Measurements from ENCODE around the gene EYA2.
A peak's percentile ranks its signal among the peaks of the same experiment; 100 is the strongest.

Gene EYA2

GRCh38 chr20:47013606-47014005, 119.0 kb downstream of the EYA2 start:
- no peak for DNase-seq

GRCh38 chr20:47016068-47016664, 121.5 kb downstream of the EYA2 start:
- no peak for DNase-seq

- DNase-seq = no peak
These were observed 123.7 kb downstream of the EYA2 start for GRCh38 chr20:47018381-47018780.

GRCh38 chr20:47019121-47019824, 124.6 kb downstream of the EYA2 start:
- DNase-seq = peak; percentile 19

GRCh38 chr20:47020231-47020630, 125.6 kb downstream of the EYA2 start:
- no peak for DNase-seq

GRCh38 chr20:47021850-47022249, 127.2 kb downstream of the EYA2 start:
- DNase-seq = no peak

- DNase-seq = no peak
These were observed 129.9 kb downstream of the EYA2 start for GRCh38 chr20:47024461-47024937.

GRCh38 chr20:47027042-47027441, 132.4 kb downstream of the EYA2 start:
- no peak for DNase-seq

- DNase-seq = no peak
These were observed 132.8 kb downstream of the EYA2 start for GRCh38 chr20:47027456-47027855.

GRCh38 chr20:47028487-47028886, 133.8 kb downstream of the EYA2 start:
- DNase-seq = no peak

- DNase-seq = no peak
These were observed 135.2 kb downstream of the EYA2 start for GRCh38 chr20:47029845-47030244.

GRCh38 chr20:47030271-47030810, 135.7 kb downstream of the EYA2 start:
- no peak for DNase-seq

- no peak for DNase-seq
These were observed 136.4 kb downstream of the EYA2 start for GRCh38 chr20:47031004-47031403.

- DNase-seq = no peak
These were observed 137.2 kb downstream of the EYA2 start for GRCh38 chr20:47031821-47032220.

- DNase-seq = no peak
These were observed 138.4 kb downstream of the EYA2 start for GRCh38 chr20:47032933-47033578.

- DNase-seq = no peak
These were observed 139.0 kb downstream of the EYA2 start for GRCh38 chr20:47033665-47034064.

- DNase-seq = no peak
These were observed 140.5 kb downstream of the EYA2 start for GRCh38 chr20:47035026-47035590.

GRCh38 chr20:47036091-47036870, 141.6 kb downstream of the EYA2 start:
- DNase-seq = no peak

GRCh38 chr20:47038566-47039560, 144.2 kb downstream of the EYA2 start:
- no peak for DNase-seq

- no peak for DNase-seq
These were observed 146.0 kb downstream of the EYA2 start for GRCh38 chr20:47040506-47041125.

GRCh38 chr20:47041396-47041899, 146.8 kb downstream of the EYA2 start:
- DNase-seq = no peak
